Upper lobe of left lung (tissue), 6 donors: Measurements from ENCODE around the gene GCAT. TPM values are rescaled to one million over a fixed set of nuclear protein-coding genes. Genes with fewer than 3 reads are reported as not detected.
A peak's percentile ranks its signal among the peaks of the same experiment; 100 is the strongest.
"Not testable (repeated sequence)": the region's sequence is repeated elsewhere in the genome, so short reads cannot be mapped to it uniquely, and the experiment has no call there.

ENCODE experiments used
- ATAC-seq, 2 donors: fragments of 200-7000 bp; cut with Tn5 transposase; one replicate each; pipeline ENCODE4 v1.9.1; 2022; ENCODE audit warnings: mild to moderate bottlenecking in 2 of 2, moderate library complexity in 2 of 2; ENCODE audit not compliant: low FRiP score in 2 of 2
- DNase-seq, 2 donors: peaks; one replicate each; pipeline ENCODE4 v3.0.0-alpha.2; 2019 to 2020
- H3K27ac ChIP-seq, 4 donors: fragments of 200-600 bp; sonication (generic); one replicate each; pipeline ENCODE4 v1.5.1; 2016 to 2019
- H3K27me3 ChIP-seq, 4 donors: fragments of 200-600 bp; sonication (generic); one replicate each; pipeline ENCODE4 v1.5.1; 2017 to 2019
- H3K36me3 ChIP-seq, 4 donors: fragments of 200-600 bp; sonication (generic); one replicate each; pipeline ENCODE4 v1.5.1; 2016 to 2019
- H3K4me1 ChIP-seq, 4 donors: fragments of 200-600 bp; sonication (generic); one replicate each; pipeline ENCODE4 v1.5.1; 2018 to 2019
- H3K4me3 ChIP-seq, 4 donors: fragments of 200-600 bp; sonication (generic); one replicate each; pipeline ENCODE4 v1.5.1; 2017 to 2019; ENCODE audit warnings: mild to moderate bottlenecking in 2 of 4, moderate library complexity in 1 of 4
- H3K9me3 ChIP-seq, 4 donors: fragments of 200-600 bp; sonication (generic); one replicate each; pipeline ENCODE4 v1.5.1; 2018 to 2019
- EP300 ChIP-seq, 4 donors: sonication (generic); formaldehyde crosslinking; IDR thresholded peaks; one replicate each; pipeline ENCODE4 v1.5.1; 2017; ENCODE audit warnings: antibody characterized with exemption in 4 of 4, control low read depth in 2 of 4
- POLR2A ChIP-seq, 4 donors: fragments of 450-650 bp; IDR thresholded peaks; one replicate each; pipeline ENCODE4 v1.5.1; 2016 to 2017; ENCODE audit warnings: antibody characterized with exemption in 4 of 4, mild to moderate bottlenecking in 2 of 4
- POLR2AphosphoS5 ChIP-seq, 2 donors: sonication (generic); formaldehyde crosslinking; IDR thresholded peaks; one replicate each; pipeline ENCODE4 v1.5.1; 2017; ENCODE audit warnings: antibody characterized with exemption in 2 of 2
- WGBS, 2 donors: methylation state at CpG; one replicate each; pipeline ENCODE4 v1.1.5; 2017 to 2018; 5-methylcytosine and 5-hydroxymethylcytosine counted together
- total RNA-seq, 6 donors: library from RNA; depleted of rRNA in 4 of 6; stranded (reverse); fragments of >200 nt in 4 of 6; gene quantifications; one replicate each; pipeline versions ENCODE4 v1.1.0 to v1.2.1, GENCODE V29; 2016 to 2021
- TF ChIP-seq, protein P1 (sequence below), 6 experiments: fragments of 450-650 bp in 4 of 6; fragments of 200-600 bp in 2 of 6; sonication (generic) in 2 of 6; IDR thresholded peaks; one replicate each; pipeline ENCODE4 v1.5.1; 2016 to 2019; ENCODE audit warnings: antibody characterized with exemption in 6 of 6
- donor health status: DM: no; HTN: no; CAD: no; lungs with moderate emphysema.
- donor health status: DM: no; HTN: yes; CAD: no; lungs with severe emphysema.

The GCAT gene
- total RNA-seq, 6 donors from 2014 or later: 2.7 to 16.7 (median 7.5) TPM

DNA sequence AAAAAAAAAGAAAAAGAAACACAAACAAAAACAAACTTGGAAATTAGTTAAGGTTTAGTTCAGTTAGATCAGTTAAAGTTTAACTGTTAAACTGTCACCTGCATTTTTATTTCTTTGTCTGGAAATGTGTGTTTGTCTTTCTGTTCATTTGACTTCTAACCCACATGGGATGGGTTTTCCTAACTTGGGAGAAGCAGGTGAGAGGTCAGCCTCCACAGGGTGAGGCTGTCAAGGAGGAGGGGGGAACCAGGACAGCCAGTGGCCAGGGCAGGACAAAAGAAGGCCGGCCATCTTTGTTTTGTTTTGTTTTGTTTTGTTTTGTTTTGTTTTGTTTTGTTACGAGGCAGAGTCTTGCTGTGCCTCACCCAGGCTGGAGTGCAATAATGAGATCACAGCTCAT is 13.4 kb upstream of the GCAT start:
- Histone ChIP-seq H3K27ac (no peak overlapping the region), H3K36me3 (no peaks in the 10 kb centered on the region), H3K9me3 (no peaks in the 10 kb centered on the region), H3K4me1 (no peaks in the 10 kb centered on the region), H3K4me3 (no peak overlapping the region), H3K27me3 (no peaks in the 10 kb centered on the region)
- TF ChIP-seq, protein P1, sequence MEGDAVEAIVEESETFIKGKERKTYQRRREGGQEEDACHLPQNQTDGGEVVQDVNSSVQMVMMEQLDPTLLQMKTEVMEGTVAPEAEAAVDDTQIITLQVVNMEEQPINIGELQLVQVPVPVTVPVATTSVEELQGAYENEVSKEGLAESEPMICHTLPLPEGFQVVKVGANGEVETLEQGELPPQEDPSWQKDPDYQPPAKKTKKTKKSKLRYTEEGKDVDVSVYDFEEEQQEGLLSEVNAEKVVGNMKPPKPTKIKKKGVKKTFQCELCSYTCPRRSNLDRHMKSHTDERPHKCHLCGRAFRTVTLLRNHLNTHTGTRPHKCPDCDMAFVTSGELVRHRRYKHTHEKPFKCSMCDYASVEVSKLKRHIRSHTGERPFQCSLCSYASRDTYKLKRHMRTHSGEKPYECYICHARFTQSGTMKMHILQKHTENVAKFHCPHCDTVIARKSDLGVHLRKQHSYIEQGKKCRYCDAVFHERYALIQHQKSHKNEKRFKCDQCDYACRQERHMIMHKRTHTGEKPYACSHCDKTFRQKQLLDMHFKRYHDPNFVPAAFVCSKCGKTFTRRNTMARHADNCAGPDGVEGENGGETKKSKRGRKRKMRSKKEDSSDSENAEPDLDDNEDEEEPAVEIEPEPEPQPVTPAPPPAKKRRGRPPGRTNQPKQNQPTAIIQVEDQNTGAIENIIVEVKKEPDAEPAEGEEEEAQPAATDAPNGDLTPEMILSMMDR (IDR thresholded peaks at IDR 0.05): no peak
- TF ChIP-seq POLR2A (IDR thresholded peaks at IDR 0.05): no peak
- no peak for TF ChIP-seq POLR2AphosphoS5 (IDR thresholded peaks at IDR 0.05)
- no peak for TF ChIP-seq EP300 (IDR thresholded peaks at IDR 0.05)
- 59 to 73% methylated on average over 2 of the region's 2 CpGs for WGBS, 2 donors
- DNase-seq (no peak), ATAC-seq (no peak)

DNA sequence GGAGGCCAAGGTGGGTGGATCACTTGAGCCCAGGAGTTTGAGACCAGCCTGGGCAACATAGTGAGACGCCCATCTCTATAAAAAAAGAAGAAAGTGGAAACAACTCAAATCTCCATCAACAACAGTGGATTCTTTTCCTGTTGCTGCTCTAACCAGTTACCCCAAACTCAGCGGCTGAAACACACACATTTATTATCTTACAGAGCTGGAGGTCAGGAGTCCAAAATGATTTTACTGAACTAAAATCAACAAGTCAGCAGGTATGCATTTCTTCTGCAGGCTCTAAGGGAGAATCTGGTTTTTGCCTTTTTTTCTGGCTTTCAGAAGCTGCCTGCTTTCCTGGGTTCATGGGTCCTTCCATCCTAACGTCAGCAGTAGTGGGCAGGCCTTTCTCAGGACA is 11.7 kb upstream of the GCAT start:
- no peaks in the 10 kb centered on the region for H3K9me3 ChIP-seq
- no peak overlapping the region for H3K27ac ChIP-seq
- no peaks in the 10 kb centered on the region for H3K36me3 ChIP-seq
- DNase-seq: no peak
- no peak overlapping the region for H3K4me3 ChIP-seq
- H3K4me1 ChIP-seq: no peaks in the 10 kb centered on the region
- ATAC-seq: no peak
- TF ChIP-seq POLR2AphosphoS5 (IDR thresholded peaks at IDR 0.05) (no peak), POLR2A (IDR thresholded peaks at IDR 0.05) (no peak), EP300 (IDR thresholded peaks at IDR 0.05) (no peak)
- TF ChIP-seq, protein P1 (IDR thresholded peaks at IDR 0.05): no peak
- 61 to 65% methylated on average over 3 of the region's 3 CpGs for WGBS, 2 donors
- no peaks in the 10 kb centered on the region for H3K27me3 ChIP-seq

DNA sequence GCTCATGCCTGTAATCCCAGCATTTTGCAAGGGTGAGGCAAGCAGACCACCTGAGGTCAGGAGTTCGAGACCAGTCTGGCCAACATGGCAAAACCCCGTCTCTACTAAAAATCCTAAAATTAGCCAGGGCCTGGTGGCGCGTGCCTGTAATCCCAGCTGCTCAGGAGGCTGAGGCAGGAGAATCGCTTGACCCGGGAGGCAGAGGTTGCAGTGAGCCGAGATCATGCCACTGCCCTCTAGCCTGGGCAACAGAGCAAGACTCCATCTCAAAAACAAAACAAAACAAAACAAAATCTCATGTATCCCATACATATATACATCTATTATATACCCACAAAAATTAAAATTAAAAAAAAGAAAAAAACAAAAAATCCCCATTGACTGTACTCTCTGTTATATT is 10.5 kb upstream of the GCAT start:
- H3K4me1 ChIP-seq, H3K27ac ChIP-seq, H3K27me3 ChIP-seq, DNase-seq, H3K9me3 ChIP-seq, ATAC-seq, H3K4me3 ChIP-seq, H3K36me3 ChIP-seq: not testable (repeated sequence)
- WGBS, 2 donors: 93 to 97% methylated on average over 7 of the region's 7 CpGs

DNA sequence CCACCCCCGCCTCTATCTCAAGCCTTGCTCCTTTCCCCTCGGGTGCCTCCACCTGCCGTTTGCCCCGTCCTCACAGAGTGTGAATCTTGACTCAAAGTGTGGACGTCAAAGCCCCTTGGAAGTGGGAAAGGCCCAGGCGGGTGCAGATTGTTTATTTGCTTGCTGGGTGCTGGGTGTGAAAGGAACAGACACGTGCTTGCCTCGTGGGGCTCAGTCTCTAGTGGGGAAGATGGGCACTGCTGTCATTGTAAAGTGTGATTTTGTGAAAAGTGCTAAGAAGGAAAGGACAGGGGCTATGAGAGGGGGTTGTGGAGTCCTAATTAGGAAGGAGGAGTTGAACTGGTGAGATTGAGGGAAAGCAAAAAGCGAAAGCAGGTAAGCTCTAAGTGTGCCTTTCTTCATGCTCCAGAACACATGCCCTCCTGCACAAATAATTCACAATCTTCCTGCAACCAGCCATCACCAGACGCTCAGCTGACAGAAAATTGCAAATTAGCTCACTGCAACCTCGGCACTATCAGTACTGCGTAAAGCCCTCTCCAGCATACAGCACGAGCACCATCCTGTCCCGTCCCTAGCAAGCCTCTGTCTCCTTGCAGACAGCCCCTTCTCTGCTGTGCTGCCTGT is 9.7 kb upstream of the GCAT start:
- H3K27ac ChIP-seq: no peak overlapping the region
- no peak overlapping the region for H3K4me3 ChIP-seq
- H3K27me3 ChIP-seq: no peaks in the 10 kb centered on the region
- no peak for DNase-seq
- no peaks in the 10 kb centered on the region for H3K9me3 ChIP-seq
- peaks cover 4 to 11% (median 10%) of the 10 kb centered on the region in 4 donors for H3K4me1 ChIP-seq
- TF ChIP-seq POLR2A (IDR thresholded peaks at IDR 0.05) (no peak), EP300 (IDR thresholded peaks at IDR 0.05) (no peak), POLR2AphosphoS5 (IDR thresholded peaks at IDR 0.05) (no peak)
- TF ChIP-seq, protein P1 (IDR thresholded peaks at IDR 0.05): no peak
- no peak for ATAC-seq
- no peaks in the 10 kb centered on the region for H3K36me3 ChIP-seq
- 53 to 67% methylated on average over 8 to 14 of the region's 14 CpGs for WGBS, 2 donors

DNA sequence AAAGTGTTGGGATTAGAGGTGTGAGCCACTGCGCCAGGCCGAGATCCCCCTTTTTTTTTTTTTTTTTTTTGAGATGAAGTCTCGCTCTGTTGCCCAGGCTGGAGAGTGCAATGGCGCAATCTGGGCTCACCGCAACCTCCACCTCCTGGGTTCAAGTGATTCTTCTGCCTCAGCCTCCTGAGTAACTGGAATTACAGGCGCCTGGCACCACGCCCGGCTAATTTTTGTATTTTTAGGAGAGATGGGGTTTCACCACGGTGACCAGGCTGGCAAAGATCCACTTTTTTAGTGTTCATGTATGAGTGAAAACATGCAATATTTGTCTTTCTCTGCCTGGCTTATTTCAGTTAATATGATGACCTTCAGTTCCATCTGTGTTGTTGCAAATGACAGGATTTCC is 7.8 kb upstream of the GCAT start:
- DNase-seq, H3K4me3 ChIP-seq, ATAC-seq, H3K36me3 ChIP-seq, H3K27ac ChIP-seq, H3K27me3 ChIP-seq, H3K9me3 ChIP-seq: not testable (repeated sequence)
- 64 to 76% methylated on average over 8 to 9 of the region's 9 CpGs for WGBS, 2 donors
- peaks cover 12 to 30% (median 21%) of the 10 kb centered on the region in 4 donors for H3K4me1 ChIP-seq

DNA sequence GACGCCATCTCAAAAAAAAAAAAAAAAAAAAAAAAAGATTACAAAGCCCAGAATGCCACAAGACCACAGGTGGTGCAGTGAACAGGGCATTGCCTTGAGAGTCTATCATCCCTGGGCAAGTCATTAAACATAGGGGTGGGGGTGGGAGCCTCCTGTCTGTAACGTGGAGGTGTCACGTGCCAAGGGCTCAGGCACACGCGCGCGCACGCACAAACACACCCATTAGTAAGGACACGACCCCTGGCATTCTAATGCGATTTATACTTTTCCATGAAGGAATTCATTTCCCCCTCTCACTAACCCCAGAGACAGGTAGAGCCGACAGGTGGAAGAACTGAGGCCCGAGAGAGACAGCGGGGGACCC is 5.8 kb upstream of the GCAT start:
- H3K27me3 ChIP-seq: no peaks in the 10 kb centered on the region
- peak overlapping the region; percentile 6 to 62 (median 60) for H3K4me3 ChIP-seq
- no peak for DNase-seq
- H3K9me3 ChIP-seq: no peaks in the 10 kb centered on the region
- WGBS, 2 donors: 7 to 8% methylated on average over 12 to 13 of the region's 13 CpGs
- H3K27ac ChIP-seq: peak overlapping the region in 3 of 4 donors; percentile 52 to 75 (median 70)
- H3K36me3 ChIP-seq: no peaks in the 10 kb centered on the region
- no peak for TF ChIP-seq EP300 (IDR thresholded peaks at IDR 0.05)
- TF ChIP-seq, protein P1 (IDR thresholded peaks at IDR 0.05): peak in 1 of 6 experiments; percentile 9
- peaks cover 28 to 48% (median 34%) of the 10 kb centered on the region in 4 donors for H3K4me1 ChIP-seq
- no peak for ATAC-seq
